ENCODE data around the gene SMC1B.

DNA sequence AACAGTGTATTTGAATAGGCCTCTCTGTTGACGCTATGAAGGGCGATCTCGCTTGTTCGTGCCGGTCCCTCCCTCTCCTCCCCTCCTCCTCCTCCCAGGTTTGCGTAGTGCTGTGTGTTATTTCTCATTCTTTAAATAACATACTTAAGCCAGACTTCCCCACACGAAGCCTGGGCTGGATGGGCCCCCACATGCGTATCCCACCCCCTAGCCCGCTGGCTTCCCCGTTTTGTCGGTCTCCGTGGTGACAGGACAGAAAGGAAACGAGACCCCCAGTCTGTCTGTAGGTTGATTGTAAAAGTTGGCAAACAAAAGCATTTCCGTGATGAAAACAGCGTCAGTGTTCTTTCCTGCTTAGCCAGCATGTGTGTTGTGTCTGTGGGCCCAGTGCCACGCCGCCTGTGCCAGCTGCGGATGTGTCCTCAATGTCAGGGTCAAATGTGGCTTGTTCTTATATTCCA lies 76.4 kb downstream of the SMC1B start:
- TF ChIP-seq, protein P1, sequence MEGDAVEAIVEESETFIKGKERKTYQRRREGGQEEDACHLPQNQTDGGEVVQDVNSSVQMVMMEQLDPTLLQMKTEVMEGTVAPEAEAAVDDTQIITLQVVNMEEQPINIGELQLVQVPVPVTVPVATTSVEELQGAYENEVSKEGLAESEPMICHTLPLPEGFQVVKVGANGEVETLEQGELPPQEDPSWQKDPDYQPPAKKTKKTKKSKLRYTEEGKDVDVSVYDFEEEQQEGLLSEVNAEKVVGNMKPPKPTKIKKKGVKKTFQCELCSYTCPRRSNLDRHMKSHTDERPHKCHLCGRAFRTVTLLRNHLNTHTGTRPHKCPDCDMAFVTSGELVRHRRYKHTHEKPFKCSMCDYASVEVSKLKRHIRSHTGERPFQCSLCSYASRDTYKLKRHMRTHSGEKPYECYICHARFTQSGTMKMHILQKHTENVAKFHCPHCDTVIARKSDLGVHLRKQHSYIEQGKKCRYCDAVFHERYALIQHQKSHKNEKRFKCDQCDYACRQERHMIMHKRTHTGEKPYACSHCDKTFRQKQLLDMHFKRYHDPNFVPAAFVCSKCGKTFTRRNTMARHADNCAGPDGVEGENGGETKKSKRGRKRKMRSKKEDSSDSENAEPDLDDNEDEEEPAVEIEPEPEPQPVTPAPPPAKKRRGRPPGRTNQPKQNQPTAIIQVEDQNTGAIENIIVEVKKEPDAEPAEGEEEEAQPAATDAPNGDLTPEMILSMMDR (IDR thresholded peaks at IDR 0.05), result no peak
- no peak for TF ChIP-seq PHF8 (IDR thresholded peaks at IDR 0.05; ENCODE audit: borderline replicate concordance, low read depth)
- TF ChIP-seq NR3C1 (IDR thresholded peaks at IDR 0.05), result no peak
- no peak for TF ChIP-seq RAD21 (conservative IDR thresholded peaks at IDR 0.05 in 1 of 2, IDR thresholded peaks at IDR 0.05 in 1 of 2)
- TF ChIP-seq, protein P2, sequence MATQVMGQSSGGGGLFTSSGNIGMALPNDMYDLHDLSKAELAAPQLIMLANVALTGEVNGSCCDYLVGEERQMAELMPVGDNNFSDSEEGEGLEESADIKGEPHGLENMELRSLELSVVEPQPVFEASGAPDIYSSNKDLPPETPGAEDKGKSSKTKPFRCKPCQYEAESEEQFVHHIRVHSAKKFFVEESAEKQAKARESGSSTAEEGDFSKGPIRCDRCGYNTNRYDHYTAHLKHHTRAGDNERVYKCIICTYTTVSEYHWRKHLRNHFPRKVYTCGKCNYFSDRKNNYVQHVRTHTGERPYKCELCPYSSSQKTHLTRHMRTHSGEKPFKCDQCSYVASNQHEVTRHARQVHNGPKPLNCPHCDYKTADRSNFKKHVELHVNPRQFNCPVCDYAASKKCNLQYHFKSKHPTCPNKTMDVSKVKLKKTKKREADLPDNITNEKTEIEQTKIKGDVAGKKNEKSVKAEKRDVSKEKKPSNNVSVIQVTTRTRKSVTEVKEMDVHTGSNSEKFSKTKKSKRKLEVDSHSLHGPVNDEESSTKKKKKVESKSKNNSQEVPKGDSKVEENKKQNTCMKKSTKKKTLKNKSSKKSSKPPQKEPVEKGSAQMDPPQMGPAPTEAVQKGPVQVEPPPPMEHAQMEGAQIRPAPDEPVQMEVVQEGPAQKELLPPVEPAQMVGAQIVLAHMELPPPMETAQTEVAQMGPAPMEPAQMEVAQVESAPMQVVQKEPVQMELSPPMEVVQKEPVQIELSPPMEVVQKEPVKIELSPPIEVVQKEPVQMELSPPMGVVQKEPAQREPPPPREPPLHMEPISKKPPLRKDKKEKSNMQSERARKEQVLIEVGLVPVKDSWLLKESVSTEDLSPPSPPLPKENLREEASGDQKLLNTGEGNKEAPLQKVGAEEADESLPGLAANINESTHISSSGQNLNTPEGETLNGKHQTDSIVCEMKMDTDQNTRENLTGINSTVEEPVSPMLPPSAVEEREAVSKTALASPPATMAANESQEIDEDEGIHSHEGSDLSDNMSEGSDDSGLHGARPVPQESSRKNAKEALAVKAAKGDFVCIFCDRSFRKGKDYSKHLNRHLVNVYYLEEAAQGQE (IDR thresholded peaks at IDR 0.05), result no peak
- no peak for TF ChIP-seq EHMT2 (IDR thresholded peaks at IDR 0.05; ENCODE audit: low read depth)
- TF ChIP-seq, protein P3, sequence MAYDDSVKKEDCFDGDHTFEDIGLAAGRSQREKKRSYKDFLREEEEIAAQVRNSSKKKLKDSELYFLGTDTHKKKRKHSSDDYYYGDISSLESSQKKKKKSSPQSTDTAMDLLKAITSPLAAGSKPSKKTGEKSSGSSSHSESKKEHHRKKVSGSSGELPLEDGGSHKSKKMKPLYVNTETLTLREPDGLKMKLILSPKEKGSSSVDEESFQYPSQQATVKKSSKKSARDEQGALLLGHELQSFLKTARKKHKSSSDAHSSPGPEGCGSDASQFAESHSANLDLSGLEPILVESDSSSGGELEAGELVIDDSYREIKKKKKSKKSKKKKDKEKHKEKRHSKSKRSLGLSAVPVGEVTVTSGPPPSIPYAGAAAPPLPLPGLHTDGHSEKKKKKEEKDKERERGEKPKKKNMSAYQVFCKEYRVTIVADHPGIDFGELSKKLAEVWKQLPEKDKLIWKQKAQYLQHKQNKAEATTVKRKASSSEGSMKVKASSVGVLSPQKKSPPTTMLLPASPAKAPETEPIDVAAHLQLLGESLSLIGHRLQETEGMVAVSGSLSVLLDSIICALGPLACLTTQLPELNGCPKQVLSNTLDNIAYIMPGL (CRISPR knock-in tag; IDR thresholded peaks at IDR 0.05; ENCODE audit: borderline replicate concordance), result no peak
- no peak for TF ChIP-seq POLR2A (IDR thresholded peaks at IDR 0.05; ENCODE audit: low read length)
- TF ChIP-seq MYC (IDR thresholded peaks at IDR 0.05; ENCODE audit: borderline replicate concordance, low read length), result no peak
- no peak for TF ChIP-seq MAFK (IDR thresholded peaks at IDR 0.05; ENCODE audit: partially characterized antibody)
- TF ChIP-seq MAZ (IDR thresholded peaks at IDR 0.05; ENCODE audit: borderline replicate concordance, low read depth, low read length), result no peak
- TF ChIP-seq, protein P4, sequence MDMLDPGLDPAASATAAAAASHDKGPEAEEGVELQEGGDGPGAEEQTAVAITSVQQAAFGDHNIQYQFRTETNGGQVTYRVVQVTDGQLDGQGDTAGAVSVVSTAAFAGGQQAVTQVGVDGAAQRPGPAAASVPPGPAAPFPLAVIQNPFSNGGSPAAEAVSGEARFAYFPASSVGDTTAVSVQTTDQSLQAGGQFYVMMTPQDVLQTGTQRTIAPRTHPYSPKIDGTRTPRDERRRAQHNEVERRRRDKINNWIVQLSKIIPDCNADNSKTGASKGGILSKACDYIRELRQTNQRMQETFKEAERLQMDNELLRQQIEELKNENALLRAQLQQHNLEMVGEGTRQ (IDR thresholded peaks at IDR 0.05), result no peak
- no peak for TF ChIP-seq CEBPB (IDR thresholded peaks at IDR 0.05)
- TF ChIP-seq KDM1A (IDR thresholded peaks at IDR 0.05; ENCODE audit: low read depth), result no peak

All from A549 (cell line).